HT-29 (cell line): ENCODE results near the gene TUBA3D. TPM values are rescaled to one million over a fixed set of nuclear protein-coding genes. Genes with fewer than 3 reads are reported as not detected.

Source experiments
- total RNA-seq: library from RNA; depleted of rRNA; stranded (reverse); fragments of >200 nt; shearing (Covaris generic); gene quantifications from 2 replicates; pipeline ENCODE4 v1.2.3, GENCODE V29; 2014; rRNA removed

The TUBA3D gene
- total RNA-seq, 1 experiment from 2014 or later, result not detected

Other genes starting within 250 kb of the TUBA3D start
- gene RAB6D, start 112.0 kb upstream of the TUBA3D start, total RNA-seq, result 0.08 and 0.25 TPM in 2 replicates
- 324 and 390 TPM in 2 replicates for gene MZT2A, start 16.3 kb downstream of the TUBA3D start, total RNA-seq
- gene CCDC74A, start 51.8 kb downstream of the TUBA3D start, total RNA-seq, result 5.4 and 5.6 TPM in 2 replicates